HUES48 (cell line): Measurements from ENCODE around the gene MAZ.
"Not testable (repeated sequence)": the region's sequence is repeated elsewhere in the genome, so short reads cannot be mapped to it uniquely, and the experiment has no call there.

ENCODE experiments used
- H3K27ac ChIP-seq: one replicate; pipeline ENCODE4 v1.7.0; 2013; ENCODE audit warnings: low read depth, low read length, inconsistent platforms
- H3K27me3 ChIP-seq: 2 replicates; pipeline ENCODE4 v1.6.1; 2013; ENCODE audit warnings: mild to moderate bottlenecking, low read length; ENCODE audit not compliant: control insufficient read depth, insufficient read depth
- H3K36me3 ChIP-seq: 2 replicates; pipeline ENCODE4 v1.6.1; 2013; ENCODE audit warnings: low read length; ENCODE audit not compliant: control insufficient read depth, insufficient read depth
- H3K4me1 ChIP-seq: 2 replicates; pipeline ENCODE4 v1.6.1; 2013; ENCODE audit warnings: mild to moderate bottlenecking, low read length; ENCODE audit not compliant: control insufficient read depth, insufficient read depth
- H3K4me3 ChIP-seq: 2 replicates; pipeline ENCODE4 v1.5.1; 2013; ENCODE audit warnings: mild to moderate bottlenecking, low read depth, low read length
- H3K9ac ChIP-seq: 2 replicates; pipeline ENCODE4 v1.6.1; 2013; ENCODE audit warnings: mild to moderate bottlenecking, low read depth, low read length, moderate library complexity
- H3K9me3 ChIP-seq: 2 replicates; pipeline ENCODE4 v1.6.1; 2013; ENCODE audit warnings: low read length; ENCODE audit not compliant: control insufficient read depth, insufficient read depth

MAZ gene

GRCh38 chr16:29806099-29806579 lies at the start of gene MAZ:
Gene MAZ (plus strand): TSS chr16:29806529. CDS start chr16:29806702, 173 bp downstream.
- Histone ChIP-seq H3K36me3 (peaks cover 57% of the 10 kb centered on the region), H3K4me1 (peaks cover 37% of the 10 kb centered on the region), H3K27ac (peak within 1 kb of the TSS; percentile 97), H3K4me3 (peak within 1 kb of the TSS; percentile 76), H3K9me3 (no peaks in the 10 kb centered on the region), H3K27me3 (no peaks in the 10 kb centered on the region), H3K9ac (peak within 1 kb of the TSS; percentile 57)

- Histone ChIP-seq H3K9me3 (no peaks in the 10 kb centered on the region), H3K27me3 (no peaks in the 10 kb centered on the region), H3K36me3 (no peaks in the 10 kb centered on the region), H3K4me3 (no peak overlapping the region), H3K4me1 (no peaks in the 10 kb centered on the region), H3K9ac (no peak overlapping the region), H3K27ac (no peak overlapping the region)
These were observed 49.7 kb upstream of the MAZ start for GRCh38 chr16:29756654-29757053.

- H3K27ac ChIP-seq, H3K9me3 ChIP-seq, H3K9ac ChIP-seq, H3K4me3 ChIP-seq, H3K4me1 ChIP-seq, H3K36me3 ChIP-seq, H3K27me3 ChIP-seq: not testable (repeated sequence)
These were observed 49.2 kb upstream of the MAZ start for GRCh38 chr16:29757086-29757485.

DNA sequence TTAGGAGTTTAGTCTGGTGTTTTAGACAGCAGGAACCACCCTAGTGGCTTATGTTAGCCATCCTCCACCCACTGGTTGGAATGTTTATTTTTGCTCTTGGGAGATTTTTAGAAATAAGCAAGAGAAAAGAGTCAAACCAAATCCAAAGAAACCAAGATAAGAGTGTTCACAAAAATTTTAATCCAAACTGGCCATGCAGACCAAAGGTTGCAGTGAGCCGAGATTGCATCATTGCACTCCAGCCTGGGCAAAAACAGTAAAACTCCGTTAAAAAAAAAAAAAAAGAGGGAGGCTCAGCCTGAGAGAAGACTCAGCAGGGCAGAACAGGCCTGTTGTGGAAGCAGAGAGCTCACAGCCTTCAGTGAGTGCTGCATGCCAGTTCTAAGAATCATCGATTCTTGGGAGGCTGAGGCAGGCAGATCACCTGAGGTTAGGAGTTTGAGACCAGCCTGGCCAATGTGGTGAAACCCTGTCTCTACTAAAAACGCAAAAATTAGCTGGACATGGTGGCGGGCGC lies 48.3 kb upstream of the MAZ start:
- Histone ChIP-seq H3K4me1 (no peaks in the 10 kb centered on the region), H3K4me3 (no peak overlapping the region), H3K27ac (peak overlapping the region; percentile 42), H3K9me3 (no peaks in the 10 kb centered on the region), H3K36me3 (no peaks in the 10 kb centered on the region), H3K9ac (no peak overlapping the region), H3K27me3 (no peaks in the 10 kb centered on the region)

DNA sequence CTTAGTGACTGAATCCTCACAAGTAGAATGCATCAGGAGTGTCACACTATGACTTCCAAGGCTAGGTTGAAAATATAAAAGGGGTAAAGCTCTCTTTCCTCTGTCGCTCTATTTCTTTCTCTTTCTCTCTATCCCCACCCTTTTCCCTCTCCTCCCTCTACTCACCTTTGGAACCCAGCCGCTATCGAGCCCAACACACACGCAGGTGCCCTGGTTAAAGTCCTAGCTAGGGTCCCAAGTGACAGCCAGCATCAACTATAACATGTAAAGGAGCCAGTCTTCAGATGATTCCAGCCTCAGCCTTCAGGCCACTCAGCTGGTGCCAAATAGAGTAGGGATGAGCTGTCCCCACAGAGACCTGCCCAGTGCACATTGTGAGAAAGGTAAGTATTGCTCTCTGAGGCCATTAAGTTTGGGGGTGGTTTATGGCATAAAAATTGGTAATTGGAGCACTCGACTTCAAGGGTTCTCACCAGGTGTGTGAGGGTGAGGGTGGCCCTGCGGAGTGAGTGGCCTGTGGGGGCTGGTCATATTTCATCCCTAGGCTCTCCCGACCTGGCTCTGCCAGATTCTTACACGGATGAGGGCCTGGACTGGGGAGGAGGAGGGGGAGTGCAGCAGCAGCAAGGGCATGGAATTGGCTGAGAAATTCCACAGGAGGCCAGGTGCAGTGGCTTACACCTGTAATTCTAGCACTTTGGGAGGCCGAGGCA lies 45.6 kb upstream of the MAZ start:
- Histone ChIP-seq H3K9me3 (no peaks in the 10 kb centered on the region), H3K4me1 (no peaks in the 10 kb centered on the region), H3K9ac (no peak overlapping the region), H3K36me3 (no peaks in the 10 kb centered on the region), H3K4me3 (no peak overlapping the region), H3K27ac (no peak overlapping the region), H3K27me3 (no peaks in the 10 kb centered on the region)

DNA sequence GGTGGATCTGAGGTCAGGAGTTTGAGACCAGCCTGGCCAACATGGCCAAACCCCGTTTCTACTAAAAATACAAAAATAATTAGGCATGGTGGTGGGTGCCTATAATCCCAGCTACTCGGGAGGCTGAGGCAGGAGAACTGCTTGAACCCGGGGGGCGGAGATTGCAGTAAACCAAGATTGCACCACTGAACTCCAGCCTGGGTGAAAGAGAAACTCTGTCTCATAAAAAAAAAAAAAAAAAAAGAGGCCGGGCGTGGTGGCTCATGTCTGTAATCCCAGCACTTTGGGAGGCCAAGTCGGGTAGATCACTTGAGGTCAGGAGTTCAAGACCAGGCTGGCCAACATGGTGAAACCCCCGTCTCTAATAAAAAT lies 45.1 kb upstream of the MAZ start:
- not testable (repeated sequence) for H3K4me3 ChIP-seq, H3K27ac ChIP-seq, H3K9me3 ChIP-seq, H3K9ac ChIP-seq, H3K4me1 ChIP-seq, H3K27me3 ChIP-seq, H3K36me3 ChIP-seq

DNA sequence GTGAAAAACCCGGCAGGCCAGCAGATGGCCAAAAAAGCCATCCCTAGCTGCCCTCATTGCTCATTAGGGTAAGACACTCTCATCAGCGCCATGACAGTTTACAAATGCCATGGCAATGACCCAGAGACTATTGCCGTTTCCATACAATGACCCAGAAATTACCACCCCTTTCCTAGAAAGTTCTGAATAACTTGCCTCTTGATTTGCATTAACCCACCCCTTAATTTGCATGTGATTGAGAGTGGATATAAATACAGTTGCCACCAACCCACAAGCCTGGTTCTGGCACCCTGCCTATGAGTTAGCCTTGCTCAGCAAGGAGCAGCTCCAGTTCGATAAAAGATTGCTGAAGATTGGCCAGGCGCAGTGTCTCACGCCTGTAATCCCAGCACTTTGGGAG lies 44.4 kb upstream of the MAZ start:
- Histone ChIP-seq H3K9me3 (no peaks in the 10 kb centered on the region), H3K27me3 (no peaks in the 10 kb centered on the region), H3K9ac (no peak overlapping the region), H3K27ac (no peak overlapping the region), H3K4me3 (no peak overlapping the region), H3K36me3 (no peaks in the 10 kb centered on the region), H3K4me1 (no peaks in the 10 kb centered on the region)

- H3K36me3 ChIP-seq: no peaks in the 10 kb centered on the region
- H3K9me3 ChIP-seq: no peaks in the 10 kb centered on the region
- no peak overlapping the region for H3K9ac ChIP-seq
- no peaks in the 10 kb centered on the region for H3K27me3 ChIP-seq
- H3K27ac ChIP-seq: no peak overlapping the region
- no peak overlapping the region for H3K4me3 ChIP-seq
- no peaks in the 10 kb centered on the region for H3K4me1 ChIP-seq
These were observed 43.0 kb upstream of the MAZ start for GRCh38 chr16:29763326-29763725.

GRCh38 chr16:29765167-29766032 lies 40.9 kb upstream of the MAZ start:
- Histone ChIP-seq H3K9ac (no peak overlapping the region), H3K4me3 (no peak overlapping the region), H3K27ac (no peak overlapping the region), H3K36me3 (no peaks in the 10 kb centered on the region), H3K27me3 (no peaks in the 10 kb centered on the region), H3K9me3 (no peaks in the 10 kb centered on the region), H3K4me1 (no peaks in the 10 kb centered on the region)

- Histone ChIP-seq H3K27ac (no peak overlapping the region), H3K9me3 (no peaks in the 10 kb centered on the region), H3K4me1 (no peaks in the 10 kb centered on the region), H3K27me3 (no peaks in the 10 kb centered on the region), H3K9ac (no peak overlapping the region), H3K36me3 (no peaks in the 10 kb centered on the region), H3K4me3 (no peak overlapping the region)
These were observed 39.8 kb upstream of the MAZ start for GRCh38 chr16:29766571-29766970.

DNA sequence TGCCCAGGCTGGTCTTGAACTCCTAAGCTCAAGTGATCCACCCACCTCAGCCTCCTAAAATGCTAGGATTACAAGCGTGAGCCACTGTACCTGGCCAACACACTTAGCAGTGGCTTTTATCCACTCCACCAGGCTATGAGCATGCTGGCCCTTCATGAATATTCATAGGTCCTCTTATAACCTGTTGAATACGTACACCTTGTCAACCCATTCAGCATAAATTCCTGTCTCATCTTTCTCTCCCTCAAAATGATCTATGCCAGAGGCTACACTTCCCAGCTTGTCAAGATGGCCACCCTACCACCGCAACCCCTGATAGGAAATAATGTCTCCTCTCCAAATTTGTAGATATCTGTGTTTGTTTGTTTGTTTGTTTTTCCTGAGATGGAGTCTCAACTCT lies 39.3 kb upstream of the MAZ start:
- Histone ChIP-seq H3K4me1 (no peaks in the 10 kb centered on the region), H3K9ac (no peak overlapping the region), H3K36me3 (no peaks in the 10 kb centered on the region), H3K9me3 (no peaks in the 10 kb centered on the region), H3K4me3 (no peak overlapping the region), H3K27me3 (no peaks in the 10 kb centered on the region), H3K27ac (no peak overlapping the region)
